HG03039 (cell line): ENCODE measurements around the gene LRIG1.

Source experiments
- ATAC-seq: cut with Tn5 transposase; IDR thresholded peaks from one replicate; pipeline ENCODE4 v1.9.1; 2021; ENCODE audit warnings: mild to moderate bottlenecking, moderate library complexity; ENCODE audit not compliant: unreplicated experiment

Gene LRIG1

GRCh38 chr3:66470956-66471686, 29.7 kb downstream of the LRIG1 start:
- ATAC-seq = no peak

GRCh38 chr3:66470285-66470684, 30.5 kb downstream of the LRIG1 start:
- ATAC-seq = no peak

- ATAC-seq = peak; percentile 70
These were observed 31.6 kb downstream of the LRIG1 start for GRCh38 chr3:66469220-66469640.

GRCh38 chr3:66467996-66468735, 32.7 kb downstream of the LRIG1 start:
- no peak for ATAC-seq

- ATAC-seq = no peak
These were observed 34.1 kb downstream of the LRIG1 start for GRCh38 chr3:66466606-66467270.

- no peak for ATAC-seq
These were observed 35.2 kb downstream of the LRIG1 start for GRCh38 chr3:66465587-66465986.

GRCh38 chr3:66465034-66465433, 35.8 kb downstream of the LRIG1 start:
- no peak for ATAC-seq

- no peak for ATAC-seq
These were observed 36.3 kb downstream of the LRIG1 start for GRCh38 chr3:66464512-66464894.

GRCh38 chr3:66463730-66464511, 36.9 kb downstream of the LRIG1 start:
- no peak for ATAC-seq

- ATAC-seq = no peak
These were observed 37.7 kb downstream of the LRIG1 start for GRCh38 chr3:66463054-66463631.

GRCh38 chr3:66457252-66457651, 43.6 kb downstream of the LRIG1 start:
- no peak for ATAC-seq

GRCh38 chr3:66456711-66457173, 44.1 kb downstream of the LRIG1 start:
- no peak for ATAC-seq

GRCh38 chr3:66454464-66454859, 46.4 kb downstream of the LRIG1 start:
- no peak for ATAC-seq

GRCh38 chr3:66453651-66454463, 47.0 kb downstream of the LRIG1 start:
- ATAC-seq = no peak

- ATAC-seq = no peak
These were observed 48.4 kb downstream of the LRIG1 start for GRCh38 chr3:66452303-66453011.

- ATAC-seq = no peak
These were observed 49.1 kb downstream of the LRIG1 start for GRCh38 chr3:66451766-66452165.

GRCh38 chr3:66450390-66451022, 50.3 kb downstream of the LRIG1 start:
- ATAC-seq = no peak

- ATAC-seq = peak; percentile 59
These were observed 51.3 kb downstream of the LRIG1 start for GRCh38 chr3:66449411-66449974.
